HTR-8/SVneo (cell line): ENCODE measurements around the gene FAM20C.
"Not testable (repeated sequence)": the region's sequence is repeated elsewhere in the genome, so short reads cannot be mapped to it uniquely, and the experiment has no call there.

Experiments
- DNase-seq: peaks from one replicate; pipeline ENCODE4 v3.0.0; 2011; ENCODE audit warnings: low spot score, mixed read lengths; ENCODE audit not compliant: insufficient read length
- FAIRE-seq: peaks from 2 replicates; lab custom pipeline; 2011; peaks lifted over from hg19 to GRCh38; lab: Jason Lieb, UNC

The FAM20C gene

DNA sequence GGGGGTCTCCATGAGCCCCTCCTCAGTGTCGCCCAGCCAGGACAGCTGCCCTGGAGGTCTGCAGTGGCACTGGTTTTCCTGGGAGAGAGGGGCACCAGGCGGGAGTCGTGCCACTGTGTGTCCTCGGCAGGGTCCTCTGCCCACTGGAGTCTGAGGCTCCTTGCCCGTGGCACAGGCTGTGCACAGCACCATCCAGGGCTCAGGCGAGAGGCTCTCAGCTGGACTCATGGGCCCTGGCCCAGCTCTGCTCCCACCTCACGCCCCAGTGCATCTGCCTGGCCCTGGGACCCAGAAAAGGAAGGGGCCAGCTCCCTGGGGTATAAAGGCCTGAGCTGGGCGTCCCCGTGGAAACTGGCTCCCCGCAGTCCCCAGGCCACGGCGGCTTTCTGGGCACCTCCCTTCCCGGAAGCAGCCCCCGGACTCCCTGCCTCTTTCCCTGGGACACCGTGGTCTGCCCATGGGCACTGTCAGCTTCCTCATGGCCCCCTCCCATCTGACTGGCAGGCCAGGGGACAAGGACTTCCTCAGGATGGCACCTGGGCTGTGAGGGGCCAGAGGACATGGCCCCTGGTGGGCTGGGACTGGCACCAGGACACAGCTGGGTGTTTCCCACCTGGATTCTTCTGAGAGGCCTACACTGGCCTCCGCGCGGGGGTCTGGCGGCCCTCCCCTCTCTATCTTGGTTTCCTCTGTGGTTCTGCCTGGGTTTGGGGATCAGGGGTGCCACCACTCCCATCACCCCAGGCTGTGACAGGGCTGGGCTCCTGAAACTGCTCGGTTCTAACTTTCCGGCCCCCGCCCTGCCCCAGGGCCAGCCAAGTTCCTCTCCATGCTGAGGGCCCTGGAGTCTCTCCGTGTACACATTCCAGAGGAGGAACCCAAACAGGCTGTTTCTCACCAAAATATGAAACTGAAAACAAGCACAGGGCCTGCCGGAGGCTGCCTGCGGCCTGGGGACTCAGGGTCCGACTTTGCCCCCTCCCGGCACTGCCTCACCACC lies 103.1 kb downstream of the FAM20C start:
- FAIRE-seq, result no peak
- no peak for DNase-seq

DNA sequence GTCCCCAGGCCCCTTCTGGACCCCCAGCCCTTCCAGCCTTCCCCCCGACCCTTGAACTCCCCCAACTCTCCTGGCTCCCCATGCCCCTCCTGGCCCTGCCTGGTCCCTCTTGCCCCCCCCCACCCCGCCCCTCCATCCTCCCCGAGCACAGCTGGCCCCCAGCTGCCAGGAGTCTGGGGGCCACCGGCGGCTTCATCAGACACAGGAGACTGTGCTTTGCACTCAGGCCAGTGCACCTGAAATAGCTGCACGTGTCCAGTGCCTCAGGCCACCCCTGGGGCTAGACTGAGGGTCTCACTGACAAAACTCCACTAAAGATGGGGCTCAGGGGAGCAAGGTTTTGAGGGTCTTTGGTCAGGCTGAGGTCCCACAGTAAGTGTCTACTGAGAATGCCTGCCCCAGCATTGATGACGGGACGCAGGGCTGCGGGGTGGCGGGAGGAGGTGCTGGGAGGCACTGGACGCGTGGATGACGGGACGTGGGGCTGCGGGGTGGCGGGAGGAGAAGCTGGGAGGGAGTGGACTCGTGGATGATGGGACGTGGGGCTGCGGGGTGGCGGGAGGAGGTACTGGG lies 104.1 kb downstream of the FAM20C start:
- no peak for DNase-seq
- no peak for FAIRE-seq

DNA sequence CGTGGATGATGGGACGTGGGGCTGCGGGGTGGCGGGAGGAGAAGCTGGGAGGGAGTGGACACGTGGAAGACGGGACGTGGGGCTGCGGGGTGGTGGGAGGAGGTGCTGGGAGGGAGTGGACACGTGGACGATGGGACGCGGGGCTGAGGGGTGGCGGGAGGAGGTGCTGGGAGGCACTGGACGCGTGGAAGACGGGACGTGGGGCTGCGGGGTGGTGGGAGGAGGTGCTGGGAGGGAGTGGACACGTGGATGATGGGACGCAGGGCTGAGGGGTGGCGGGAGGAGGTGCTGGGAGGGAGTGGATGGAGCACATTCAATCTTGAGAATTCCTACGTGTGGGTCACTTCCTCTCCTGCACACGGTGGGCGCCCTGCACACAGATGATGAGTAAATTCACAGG lies 104.8 kb downstream of the FAM20C start:
- FAIRE-seq, DNase-seq: not testable (repeated sequence)

DNA sequence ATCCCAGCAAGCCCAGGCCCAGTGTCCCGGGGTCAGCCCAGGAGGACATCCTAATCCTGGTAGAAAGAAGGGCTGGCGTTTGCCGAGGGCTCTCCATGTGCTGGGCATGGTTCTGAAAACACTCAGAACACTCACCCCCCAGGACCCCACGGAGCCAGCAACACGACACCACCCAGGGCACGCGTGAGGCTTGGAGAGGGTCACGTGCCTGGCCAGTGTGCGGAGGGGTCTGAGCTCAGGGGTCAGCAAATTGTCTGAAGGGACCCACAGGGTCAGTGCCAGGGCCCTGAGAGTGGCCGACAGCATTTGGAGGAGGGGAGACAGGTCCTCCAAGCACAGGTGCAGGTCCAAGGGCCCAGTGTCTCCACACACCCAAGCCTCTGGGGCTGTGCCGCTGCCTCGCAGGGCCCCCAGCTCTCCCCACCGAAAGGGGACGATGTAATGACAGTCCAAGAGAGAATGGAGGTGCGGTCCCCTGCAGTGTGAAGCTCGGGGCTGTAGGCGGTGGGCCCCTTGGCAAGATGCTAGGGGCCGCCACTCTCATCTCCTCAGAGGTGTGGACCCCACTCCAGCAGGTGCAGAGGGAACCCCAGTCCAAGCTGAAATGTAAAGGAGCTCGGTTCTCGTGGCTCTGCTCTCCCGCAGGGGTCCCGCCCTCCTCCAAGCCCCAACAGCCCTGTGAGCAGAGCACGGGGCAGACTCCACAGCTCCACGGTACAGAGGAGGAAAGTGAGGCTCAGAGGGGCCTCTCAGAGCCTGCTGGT lies 105.4 kb downstream of the FAM20C start:
- DNase-seq (no peak), FAIRE-seq (no peak)

DNA sequence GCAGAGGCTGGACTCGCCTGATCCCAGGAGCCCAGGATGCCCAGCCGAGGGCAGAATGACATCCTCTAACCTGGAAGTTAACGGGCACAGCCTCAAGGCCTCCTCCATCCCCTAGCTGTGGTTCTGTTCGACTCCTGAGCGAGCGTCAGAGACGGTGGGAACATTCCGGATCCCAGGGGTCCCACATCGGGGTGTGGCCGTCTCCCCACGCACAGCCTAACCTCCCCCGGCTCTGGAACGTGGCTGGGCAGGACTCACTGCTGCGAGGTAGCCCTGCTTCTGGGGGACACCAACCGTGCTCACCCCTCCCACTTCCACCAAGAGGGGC lies 106.0 kb downstream of the FAM20C start:
- DNase-seq, result no peak
- FAIRE-seq, result no peak

DNA sequence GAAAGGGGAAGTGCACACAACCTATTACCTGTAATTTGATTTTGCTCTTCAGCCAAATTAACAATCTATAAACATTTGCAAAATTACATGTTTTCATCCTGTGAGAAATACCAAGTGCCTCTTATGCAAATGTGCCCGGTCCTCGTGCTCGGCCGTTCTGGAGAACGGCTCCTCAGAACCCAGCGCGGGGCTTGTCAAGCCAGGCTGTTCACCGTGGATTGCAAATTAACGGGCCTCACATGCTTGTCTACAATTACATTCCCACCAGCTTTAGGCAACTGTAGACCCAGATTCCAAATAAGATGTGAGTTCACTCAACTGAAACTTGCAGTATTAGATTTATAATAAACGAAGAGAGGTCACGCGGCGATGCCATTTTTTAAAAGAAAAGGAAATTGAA lies 106.4 kb downstream of the FAM20C start:
- no peak for DNase-seq
- no peak for FAIRE-seq

DNA sequence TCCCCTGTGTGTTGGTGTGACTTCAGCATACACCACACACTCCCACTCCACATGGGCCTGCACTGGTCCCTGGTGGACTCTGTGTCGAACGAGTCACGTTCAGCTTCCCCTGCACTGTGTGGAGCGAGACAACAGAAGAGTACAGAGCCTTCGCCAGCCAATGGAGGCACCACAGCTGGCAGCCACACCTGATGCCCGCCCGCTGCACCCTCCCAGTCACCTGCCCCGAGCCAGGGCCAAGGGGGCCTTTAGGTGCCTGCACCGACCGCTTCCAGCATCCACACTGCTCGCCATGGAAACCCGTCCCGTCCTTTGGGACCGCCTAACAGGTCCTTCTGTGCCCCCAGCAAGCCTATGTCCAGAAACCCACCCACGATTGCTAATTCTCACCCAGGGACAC lies 106.8 kb downstream of the FAM20C start:
- DNase-seq (no peak), FAIRE-seq (no peak)

DNA sequence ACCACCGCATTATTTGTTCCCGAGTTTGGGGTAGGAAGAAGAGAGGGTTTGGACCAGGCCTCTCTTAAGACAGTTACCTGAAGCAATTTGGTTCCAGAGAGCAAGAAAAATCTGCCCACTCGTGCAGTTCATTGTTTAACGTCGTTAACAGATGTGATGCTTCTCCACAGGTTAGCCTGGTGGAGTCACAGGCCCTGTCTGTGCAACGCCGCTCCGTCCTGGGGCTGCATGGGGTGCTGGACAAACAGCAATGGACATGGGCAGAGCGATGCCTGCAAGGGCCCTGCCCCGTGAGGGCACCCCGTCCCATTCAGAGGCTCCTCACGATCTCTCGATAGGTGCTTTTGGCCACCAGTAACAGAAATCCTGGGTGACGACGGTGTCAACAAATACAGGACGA lies 107.3 kb downstream of the FAM20C start:
- FAIRE-seq (no peak), DNase-seq (no peak)

DNA sequence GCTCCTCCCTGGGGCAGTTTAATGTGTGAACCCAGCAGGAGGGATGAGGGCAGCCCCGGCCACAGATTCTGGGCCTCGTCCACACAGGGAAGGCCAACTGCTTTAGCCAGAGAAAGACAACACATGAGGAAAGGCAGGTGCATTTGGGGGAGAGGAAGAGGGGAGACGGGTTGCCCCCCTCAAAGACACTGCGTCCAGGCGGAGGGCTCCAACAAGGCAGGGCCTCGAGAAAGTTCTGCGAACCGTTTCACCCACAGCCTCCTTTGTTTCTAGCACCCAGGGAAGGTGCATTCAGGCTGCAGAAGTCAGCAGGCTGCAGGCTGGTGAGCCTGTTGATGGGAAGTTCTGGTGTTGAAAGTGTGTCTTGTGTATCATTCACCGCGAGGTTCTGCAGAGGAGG lies 107.7 kb downstream of the FAM20C start:
- no peak for DNase-seq
- no peak for FAIRE-seq

DNA sequence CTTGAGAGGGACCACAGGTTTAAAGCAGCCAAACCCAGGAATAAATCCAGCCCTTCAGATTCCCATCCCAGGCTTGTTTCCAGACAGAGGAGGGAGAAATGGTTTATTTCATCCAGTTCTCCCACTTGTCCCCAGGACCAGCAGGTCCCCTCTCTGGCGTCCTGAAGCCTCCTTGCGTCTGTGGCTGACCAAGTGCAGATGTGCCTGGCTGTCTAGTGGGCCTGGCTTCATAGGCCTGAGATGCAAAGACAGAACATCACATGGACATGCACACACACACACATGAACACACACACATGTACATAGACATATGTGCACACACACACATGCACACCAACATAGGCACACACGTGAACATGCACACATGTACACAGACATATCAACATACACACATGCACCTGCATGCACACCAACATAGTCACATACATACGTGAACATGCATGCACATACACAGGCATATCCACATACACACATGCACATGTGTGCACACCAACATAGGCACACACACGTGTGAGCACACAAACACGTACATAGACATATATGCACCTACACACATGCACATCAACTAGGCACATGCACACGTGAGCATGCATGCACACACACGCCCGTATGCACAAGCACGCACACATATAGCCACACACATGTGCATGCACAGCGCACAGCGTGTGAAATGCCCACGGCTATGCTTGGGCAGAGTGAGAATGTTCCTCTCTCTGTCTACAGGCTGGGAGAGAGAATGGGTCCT lies 108.3 kb downstream of the FAM20C start:
- FAIRE-seq, result peak; percentile 99

DNA sequence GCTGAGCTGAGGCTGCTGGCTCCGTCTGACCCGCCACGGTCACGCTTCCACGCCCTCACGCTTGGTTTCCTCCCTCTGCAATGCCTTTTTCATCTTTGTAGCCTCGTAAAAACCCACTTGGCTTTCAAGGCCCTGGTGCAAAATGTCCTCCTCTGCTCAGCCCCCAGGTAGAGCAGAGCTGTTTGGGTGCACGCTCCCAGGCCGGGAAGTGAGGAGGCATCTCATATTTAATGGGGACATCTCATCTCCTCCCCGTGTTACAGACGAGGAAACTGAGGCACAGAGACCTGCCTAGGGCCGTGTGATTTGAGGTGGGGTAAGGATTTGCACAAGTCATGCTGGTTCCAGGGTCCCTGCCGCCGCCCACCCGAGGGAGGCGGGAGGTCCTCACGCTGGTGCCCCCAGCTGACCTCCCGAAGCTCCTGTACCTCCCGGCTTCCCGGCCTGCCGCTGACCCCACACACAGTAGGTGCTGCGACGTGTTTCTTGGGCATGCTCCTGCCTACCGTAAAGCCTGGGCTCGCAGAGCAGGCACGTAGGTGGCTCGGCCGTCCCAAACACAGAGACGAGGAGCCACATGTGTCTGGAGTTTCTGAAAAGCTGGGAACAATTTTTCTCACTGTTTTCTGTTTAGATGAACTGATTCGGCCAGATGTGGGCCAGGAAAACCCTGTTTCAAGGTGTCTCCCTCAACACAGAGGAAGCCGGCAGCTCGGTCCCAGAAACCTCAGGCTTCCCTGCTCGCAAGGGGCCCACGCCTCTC lies 109.1 kb downstream of the FAM20C start:
- DNase-seq, result no peak
- no peak for FAIRE-seq

More for the DNA sequence above, 108.3 kb downstream of the FAM20C start:
- no peak for DNase-seq

DNA sequence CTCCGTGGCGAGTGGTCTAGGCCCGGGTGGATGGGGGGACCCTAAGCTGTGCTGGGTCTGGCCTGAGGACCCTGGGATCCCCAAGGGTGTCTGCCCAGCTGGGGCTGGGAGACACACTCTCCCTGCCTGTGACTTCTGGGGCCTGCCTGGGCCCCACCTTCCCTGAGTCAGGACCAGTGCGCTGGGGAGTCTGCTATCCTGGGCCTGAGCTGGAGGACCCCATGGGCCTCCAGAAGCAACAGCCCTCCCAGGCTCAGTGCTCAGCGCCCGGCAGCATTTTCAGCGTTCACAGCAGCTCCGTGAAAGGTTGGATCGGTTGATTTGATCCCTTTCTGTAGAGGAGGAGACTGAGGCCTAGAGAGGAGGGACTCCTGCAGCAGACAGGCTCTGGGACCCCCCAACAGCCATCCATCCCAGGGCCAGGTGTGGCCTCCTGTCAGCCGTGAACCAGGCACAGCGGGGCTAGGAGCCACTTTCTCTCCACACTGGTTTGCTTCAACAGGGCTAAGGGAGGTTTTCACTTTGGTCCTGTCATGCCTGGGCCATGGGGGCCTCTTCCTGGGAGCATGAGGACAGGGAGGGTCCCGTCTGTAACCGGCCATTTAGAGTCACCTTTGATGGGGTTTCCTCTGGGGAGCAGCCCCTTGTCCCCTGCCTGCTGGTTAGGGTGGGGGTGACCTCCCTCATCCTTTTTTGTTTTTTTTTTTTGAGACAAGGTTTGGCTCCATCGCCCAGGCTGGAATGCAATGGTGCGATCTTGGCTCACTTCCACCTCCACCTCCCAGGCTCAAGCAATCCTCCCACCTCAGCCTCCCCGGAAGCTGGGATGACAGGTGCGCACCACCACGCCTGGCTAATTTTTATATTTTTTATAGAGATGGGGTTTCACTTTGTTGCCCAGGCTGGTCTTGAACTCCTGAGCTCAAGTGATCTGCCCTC lies 110.0 kb downstream of the FAM20C start:
- DNase-seq, result no peak

DNA sequence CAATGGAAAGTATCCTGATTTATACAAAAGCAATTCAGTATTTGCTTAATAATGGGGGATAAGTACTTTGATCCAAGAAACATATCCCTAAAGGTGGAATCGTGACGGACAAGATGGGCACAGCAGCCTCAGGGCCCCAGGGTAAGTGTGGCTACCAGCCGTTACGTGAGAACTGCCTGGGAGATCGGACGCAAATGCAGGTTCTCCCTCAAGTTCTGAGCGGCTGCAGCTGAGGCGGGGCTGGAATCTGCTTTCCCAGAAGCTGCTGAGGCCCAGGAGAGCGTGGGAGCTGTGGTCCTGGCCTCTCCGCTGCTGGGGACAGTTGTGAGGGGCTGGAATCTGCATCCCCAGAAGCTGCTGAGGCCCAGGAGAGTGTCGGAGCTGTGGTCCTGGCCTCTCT lies 111.1 kb downstream of the FAM20C start:
- no peak for DNase-seq
- no peak for FAIRE-seq

More for the DNA sequence above, 110.0 kb downstream of the FAM20C start:
- FAIRE-seq, result no peak

DNA sequence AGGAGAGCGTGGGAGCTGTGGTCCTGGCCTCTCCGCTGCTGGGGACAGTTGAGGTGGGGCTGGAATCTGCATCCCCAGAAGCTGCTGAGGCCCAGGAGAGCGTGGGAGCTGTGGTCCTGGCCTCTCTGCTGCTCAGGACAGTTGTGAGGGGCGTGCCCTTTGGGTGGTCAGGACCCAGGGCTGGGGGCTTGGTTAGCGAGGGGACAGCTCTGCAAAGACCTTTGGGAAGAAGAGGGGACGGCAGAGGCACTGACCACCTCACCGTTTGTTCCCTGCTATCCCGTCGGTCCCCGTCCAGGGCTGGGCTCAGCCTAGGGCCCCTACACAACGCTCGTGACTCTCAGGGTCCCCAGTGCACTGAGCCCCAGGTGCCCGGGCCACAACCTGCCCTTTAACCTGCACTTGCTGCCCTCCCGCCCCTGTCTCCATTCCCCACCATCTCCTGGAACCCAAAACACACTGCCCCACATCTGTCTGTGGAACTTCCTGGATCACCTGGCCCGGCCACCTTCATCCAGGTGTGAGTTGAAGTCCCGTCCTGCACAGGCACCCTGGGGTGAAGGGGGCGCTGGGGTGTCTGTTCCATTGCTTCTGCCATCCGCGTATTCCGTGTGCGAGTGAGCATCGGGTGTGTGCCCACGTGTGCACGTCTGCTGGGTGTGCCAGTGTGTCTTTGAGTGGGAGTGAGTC lies 111.7 kb downstream of the FAM20C start:
- DNase-seq (no peak), FAIRE-seq (no peak)

DNA sequence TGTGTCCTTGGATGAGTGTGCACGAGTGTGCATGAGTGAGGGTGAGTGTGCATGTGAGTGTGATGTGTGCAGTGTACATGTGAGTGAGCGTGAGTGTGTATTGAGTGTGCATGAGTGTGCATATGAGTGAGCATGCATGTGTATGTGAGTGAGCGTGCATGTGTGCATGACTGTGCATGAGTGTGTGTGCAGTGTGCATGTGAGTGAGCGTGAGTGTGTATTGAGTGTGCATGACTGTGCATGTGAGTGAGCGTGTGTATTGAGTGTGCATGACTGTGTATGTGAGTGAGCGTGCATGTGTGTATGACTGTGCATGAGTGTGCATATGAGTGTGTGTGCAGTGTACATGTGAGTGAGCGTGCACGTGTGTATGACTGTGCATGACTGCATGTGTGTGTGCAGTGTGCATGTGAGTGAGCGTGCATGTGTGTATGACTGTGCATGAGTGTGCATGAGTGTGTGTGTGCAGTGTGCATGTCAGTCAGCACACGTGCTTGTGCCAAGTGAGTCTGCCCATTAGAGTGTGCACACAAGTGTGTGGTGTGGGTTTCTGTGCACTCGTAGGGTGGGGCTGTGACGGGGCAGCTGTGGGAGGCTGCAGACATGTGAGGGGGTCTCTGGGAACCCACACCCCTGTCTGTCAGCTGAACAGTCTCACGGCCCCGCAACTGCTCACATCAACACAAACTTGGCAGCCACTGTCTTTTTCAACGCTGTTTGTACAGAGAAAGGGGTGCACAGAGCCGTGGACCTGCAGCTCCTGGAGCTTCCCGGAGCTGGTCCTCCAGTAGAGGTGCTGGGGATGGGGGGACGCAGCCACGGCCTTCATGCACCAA lies 112.4 kb downstream of the FAM20C start:
- DNase-seq (no peak), FAIRE-seq (peak; percentile 99)

DNA sequence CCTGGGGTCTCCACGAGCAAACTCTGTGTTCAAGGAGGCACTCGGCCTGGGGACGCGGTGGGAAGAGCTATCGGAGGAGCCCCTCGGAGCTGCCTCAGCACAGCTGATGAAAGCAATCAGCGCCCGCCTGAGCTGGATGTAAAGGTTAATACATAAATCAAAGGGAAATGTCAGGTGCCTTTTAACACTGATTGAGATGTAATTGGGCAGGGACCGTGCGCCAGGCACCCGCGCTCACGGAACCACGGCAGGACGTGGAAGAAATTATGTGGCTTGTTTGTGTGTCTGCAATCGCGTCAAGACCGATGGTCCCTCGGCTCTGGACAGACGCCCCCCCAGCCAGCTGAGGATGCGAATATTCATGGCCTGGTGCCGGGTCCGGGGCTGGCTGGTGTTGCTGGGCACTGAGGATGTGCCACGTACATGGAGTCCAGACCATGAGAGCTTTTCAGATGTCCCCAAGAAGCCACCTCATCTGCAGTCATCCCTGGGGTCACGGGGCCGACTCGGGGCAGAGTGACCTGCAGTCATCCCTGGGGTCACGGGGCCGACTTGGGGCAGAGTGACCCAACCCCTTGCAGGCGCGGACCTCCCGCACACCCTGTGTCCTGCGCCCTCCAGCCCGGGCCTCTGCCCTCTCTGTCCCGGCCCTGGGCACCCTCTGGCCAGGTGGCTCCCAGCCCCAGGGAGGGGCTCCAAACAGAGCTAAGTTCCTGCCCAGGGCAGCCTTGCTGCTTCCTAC lies 113.2 kb downstream of the FAM20C start:
- DNase-seq (no peak), FAIRE-seq (no peak)
